ENCODE data around the gene UBE2M.

Gene UBE2M

DNA sequence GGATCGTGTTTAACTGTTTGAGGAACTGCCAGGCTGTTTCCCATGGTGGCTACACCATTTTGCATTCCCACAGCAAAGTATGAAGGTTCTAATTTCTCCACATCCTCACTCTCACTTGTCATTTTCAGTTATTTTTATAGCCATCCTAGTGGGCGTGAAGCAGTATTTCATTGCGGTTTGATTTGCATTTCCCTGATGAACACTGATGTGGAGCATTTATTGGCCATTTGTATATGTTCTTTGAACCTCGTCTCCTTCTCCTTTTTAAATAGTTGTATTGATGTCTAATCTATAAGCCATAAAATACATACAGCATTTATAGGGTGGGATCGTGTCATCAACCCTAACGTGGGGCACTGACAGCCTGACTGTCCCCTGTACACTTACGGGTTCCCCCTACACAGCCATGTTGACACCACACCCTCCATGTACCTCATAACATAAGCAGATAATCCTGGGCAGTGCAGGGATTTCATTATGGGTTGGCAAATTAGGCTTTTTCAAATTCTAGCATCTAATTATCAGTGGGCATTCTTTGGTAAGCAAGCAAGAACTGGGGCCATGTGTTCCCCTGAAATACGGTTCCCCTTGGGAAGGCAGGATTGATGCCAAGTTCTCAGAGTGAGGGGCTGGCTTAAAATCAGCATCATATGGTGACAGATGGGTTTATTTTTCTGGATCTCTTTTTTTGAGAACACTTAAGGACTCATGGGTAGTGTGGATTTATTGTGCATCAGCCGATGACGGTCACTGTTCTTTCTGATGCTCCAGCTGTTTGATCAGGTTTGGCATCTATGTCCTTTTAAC, 27.2 kb downstream of the UBE2M start:
- TF ChIP-seq, protein P1, sequence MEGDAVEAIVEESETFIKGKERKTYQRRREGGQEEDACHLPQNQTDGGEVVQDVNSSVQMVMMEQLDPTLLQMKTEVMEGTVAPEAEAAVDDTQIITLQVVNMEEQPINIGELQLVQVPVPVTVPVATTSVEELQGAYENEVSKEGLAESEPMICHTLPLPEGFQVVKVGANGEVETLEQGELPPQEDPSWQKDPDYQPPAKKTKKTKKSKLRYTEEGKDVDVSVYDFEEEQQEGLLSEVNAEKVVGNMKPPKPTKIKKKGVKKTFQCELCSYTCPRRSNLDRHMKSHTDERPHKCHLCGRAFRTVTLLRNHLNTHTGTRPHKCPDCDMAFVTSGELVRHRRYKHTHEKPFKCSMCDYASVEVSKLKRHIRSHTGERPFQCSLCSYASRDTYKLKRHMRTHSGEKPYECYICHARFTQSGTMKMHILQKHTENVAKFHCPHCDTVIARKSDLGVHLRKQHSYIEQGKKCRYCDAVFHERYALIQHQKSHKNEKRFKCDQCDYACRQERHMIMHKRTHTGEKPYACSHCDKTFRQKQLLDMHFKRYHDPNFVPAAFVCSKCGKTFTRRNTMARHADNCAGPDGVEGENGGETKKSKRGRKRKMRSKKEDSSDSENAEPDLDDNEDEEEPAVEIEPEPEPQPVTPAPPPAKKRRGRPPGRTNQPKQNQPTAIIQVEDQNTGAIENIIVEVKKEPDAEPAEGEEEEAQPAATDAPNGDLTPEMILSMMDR (conservative IDR thresholded peaks at IDR 0.05; ENCODE audit: control insufficient read depth, insufficient read depth, low read depth, low read length) = no peak
- no peak for DNase-seq (ENCODE audit: low read depth)
- no peak overlapping the region for H3K4me3 ChIP-seq (ENCODE audit: control insufficient read depth, low read depth, low read length)

DNA sequence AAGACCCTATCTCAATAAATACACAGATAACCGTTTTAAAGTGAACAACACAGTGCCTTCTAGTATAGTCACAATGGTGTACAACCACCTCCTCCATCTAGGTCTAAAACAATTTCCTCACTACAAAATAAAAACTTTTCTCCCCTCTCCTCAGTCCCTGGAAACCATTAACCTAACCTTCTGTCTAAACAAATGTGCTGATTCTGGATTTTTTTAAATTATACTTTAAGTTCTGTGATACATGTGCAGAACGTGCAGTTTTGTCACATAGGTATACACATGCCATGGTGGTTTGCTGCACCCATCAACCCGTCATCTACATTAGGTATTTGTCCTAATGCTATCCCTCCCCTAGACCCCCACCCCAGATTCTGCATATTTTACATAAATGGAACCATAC, 29.0 kb downstream of the UBE2M start:
- TF ChIP-seq, protein P1 (conservative IDR thresholded peaks at IDR 0.05; ENCODE audit: control insufficient read depth, insufficient read depth, low read depth, low read length) = no peak
- DNase-seq (ENCODE audit: low read depth) = no peak
- H3K4me3 ChIP-seq (ENCODE audit: control insufficient read depth, low read depth, low read length) = no peak overlapping the region

DNA sequence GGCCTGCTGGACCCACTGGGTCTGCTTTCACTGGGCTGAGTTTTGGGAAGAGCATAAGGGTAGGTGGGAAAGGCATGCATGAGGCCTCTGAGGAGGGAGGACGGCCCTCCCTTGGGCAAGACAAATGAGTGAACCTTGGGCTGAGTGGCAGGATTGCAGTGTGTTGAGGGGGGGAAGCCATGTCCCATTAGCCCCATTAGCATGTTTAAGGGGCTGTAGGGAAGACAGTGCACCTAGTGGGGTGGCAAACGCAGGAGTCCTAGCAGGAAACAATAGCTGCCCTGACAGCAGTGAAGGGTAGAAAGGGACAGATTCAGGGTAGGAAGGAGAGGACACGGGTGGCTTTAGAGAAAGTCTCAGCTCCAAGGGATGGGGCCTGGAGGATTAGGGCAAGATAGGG, 35.7 kb downstream of the UBE2M start:
- TF ChIP-seq, protein P1 (conservative IDR thresholded peaks at IDR 0.05; ENCODE audit: control insufficient read depth, insufficient read depth, low read depth, low read length) = no peak
- no peak overlapping the region for H3K4me3 ChIP-seq (ENCODE audit: control insufficient read depth, low read depth, low read length)
- no peak for DNase-seq (ENCODE audit: low read depth)

DNA sequence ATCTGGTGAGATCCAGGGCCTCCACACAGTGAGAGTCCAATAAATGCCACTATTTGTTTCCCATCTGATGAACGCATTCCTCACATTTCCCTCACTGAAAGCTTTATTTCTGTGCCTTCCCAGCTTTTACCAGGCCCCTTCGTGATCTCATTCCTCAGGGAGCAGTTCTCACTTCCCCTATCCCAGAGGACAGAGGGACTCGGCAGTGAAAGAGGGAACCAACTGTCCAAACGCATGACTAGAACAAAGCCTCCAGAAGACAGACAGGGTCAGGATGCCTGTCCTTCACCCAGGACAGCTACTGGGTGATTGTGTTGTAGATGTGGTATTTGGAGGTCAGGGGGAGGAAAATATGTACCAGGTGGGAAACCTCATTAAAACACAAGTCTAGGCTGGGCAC, 36.8 kb downstream of the UBE2M start:
- TF ChIP-seq, protein P1 (conservative IDR thresholded peaks at IDR 0.05; ENCODE audit: control insufficient read depth, insufficient read depth, low read depth, low read length) = no peak
- no peak for DNase-seq (ENCODE audit: low read depth)
- no peak overlapping the region for H3K4me3 ChIP-seq (ENCODE audit: control insufficient read depth, low read depth, low read length)

DNA sequence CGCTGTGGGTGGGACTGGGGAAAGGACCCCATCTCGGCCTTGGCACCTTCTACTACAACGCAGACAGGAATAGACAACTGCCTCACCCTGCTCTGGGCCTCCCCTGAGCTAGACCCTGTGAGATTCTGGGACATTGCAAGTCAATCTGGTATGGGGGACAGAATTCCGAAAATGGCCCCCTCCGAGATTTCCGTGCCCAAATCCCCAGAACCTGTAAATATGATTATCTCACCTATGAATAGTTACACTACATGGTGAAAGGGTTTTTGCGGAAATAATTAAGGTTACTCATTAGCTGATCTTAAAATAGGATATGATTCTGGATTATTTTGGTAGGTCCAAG, 38.2 kb downstream of the UBE2M start:
- DNase-seq (ENCODE audit: low read depth) = no peak
- peak overlapping the region; percentile 79 for H3K4me3 ChIP-seq (ENCODE audit: control insufficient read depth, low read depth, low read length)
- TF ChIP-seq, protein P1 (conservative IDR thresholded peaks at IDR 0.05; ENCODE audit: control insufficient read depth, insufficient read depth, low read depth, low read length) = no peak

DNA sequence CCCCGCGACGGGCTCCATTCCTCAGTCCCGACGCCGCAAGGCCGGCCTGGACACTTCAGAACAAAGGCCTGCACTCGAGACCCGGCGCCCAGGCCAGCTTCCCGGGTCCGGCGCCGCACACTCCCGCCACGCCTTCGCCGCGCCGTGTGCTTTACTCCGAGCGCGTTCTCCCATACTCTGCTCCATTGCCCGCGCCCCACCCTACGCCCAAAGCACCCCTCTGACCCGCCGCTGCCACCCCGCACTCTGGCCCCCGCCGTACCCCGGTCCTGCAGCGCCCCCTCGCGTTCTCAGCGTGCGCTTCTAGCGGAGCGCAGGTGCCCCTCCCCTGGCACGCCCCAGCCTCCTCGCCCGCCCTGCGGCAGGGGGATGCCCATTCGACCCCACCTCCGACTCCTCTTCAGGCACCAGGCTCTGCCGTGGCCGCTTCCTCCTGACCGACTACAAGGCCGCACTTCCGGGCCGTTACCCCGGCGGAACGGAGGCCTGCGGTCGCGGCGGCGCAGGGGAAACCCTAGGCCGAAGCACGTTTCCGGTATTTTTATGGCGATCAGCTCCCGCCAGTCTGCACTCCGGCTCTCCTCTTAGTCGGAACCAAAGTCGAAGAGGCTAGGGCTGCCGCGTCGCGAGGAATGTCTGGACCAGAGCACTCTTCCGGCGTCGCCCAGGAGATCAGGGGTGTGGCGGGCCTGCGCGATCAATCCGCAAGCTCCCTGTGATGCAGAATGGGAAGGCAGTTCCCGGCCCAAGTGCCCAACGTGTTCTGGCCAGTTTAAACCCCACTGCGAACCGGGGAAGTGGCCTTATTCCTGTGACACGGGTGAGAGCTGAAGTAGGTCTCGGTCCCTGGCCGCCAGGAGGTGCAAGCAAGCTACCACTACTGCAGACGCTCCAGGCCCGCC, 38.8 kb downstream of the UBE2M start, which contains the start of gene ZBTB45:
ZBTB45 (minus strand) TSS at position 456 of the 902 bp plus-strand sequence. CDS start 2,137 bp downstream, outside the sequence.
- H3K4me3 ChIP-seq (ENCODE audit: control insufficient read depth, low read depth, low read length) = peak within 1 kb of the TSS; percentile 79
- TF ChIP-seq, protein P1 (conservative IDR thresholded peaks at IDR 0.05; ENCODE audit: control insufficient read depth, insufficient read depth, low read depth, low read length) = peak; percentile 54
- DNase-seq (ENCODE audit: low read depth) = peak; percentile 97
